Measurements from ENCODE around the gene CALCR.
"Not testable (repeated sequence)": the region's sequence is repeated elsewhere in the genome, so short reads cannot be mapped to it uniquely, and the experiment has no call there.

The CALCR gene

DNA sequence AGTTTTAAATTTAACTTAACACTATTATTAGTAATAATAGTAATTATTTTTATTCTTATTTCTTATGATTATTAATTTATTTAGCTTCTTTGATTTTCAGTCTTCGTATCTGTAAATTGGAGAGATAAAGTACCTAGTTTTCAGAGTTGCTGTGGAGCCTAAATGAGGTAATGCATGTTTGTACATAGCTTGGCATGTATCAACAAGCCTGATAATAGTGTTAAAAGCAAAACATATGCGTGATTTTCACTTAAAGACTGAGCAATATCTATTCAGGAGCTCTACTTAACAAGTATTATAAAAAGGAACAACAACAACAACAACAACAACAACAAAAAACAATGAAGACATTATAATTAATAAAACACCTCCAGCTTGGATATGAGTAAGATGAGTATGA lies 12.4 kb downstream of the CALCR start:
- no peak for DNase-seq (ENCODE audit: low read depth in 2 of 2)

- no peak for DNase-seq (ENCODE audit: low read depth in 2 of 2)
These were observed 14.7 kb downstream of the CALCR start for GRCh38 chr7:93559639-93560491.

DNA sequence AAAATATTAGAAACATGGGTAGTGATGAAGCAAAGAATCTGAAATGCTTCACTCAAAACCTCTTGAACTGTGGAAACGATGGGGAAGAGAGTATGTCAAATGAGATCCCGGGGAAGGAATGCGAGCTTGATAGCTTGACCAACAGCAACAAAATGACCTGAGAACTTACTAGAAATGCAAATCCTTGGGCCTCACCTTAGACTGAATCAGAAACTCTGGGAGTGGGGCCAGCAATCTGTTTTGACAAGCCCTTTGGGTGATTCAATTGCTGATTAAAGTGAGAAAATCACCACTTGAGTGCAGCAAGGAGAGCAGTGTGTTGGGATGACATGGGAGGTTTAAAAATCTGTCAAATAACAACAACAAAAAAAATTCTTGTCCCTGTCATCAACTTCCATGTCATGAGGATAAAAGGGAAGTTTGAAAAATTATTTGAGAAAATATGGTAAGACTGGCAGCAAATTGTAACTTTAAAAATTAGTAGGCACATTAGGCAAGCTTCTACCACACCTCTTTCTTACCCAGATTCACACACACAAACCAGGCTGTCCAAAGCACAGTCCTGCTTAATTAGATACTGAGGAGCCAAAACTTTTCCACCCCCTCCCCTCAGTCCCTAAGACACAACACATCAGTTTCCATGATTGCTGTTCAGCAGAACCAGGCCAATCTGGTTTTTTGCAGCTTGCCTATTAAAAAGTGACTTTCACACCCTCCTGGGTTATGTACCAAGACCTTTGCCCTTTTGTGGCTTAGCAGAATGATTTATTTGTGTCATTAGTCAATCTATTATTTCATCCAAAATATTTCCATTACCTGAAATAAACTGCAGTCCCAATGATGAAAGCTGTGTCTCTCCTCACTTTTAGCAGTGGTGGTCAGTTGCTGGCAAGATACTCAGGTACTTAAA lies 15.6 kb downstream of the CALCR start:
- DNase-seq (ENCODE audit: low read depth in 2 of 2), result no peak

- no peak for DNase-seq (ENCODE audit: low read depth in 2 of 2)
These were observed 22.6 kb downstream of the CALCR start for GRCh38 chr7:93551931-93552330.

GRCh38 chr7:93551063-93551895 lies 23.2 kb downstream of the CALCR start:
- DNase-seq (ENCODE audit: low read depth in 2 of 2), result no peak

DNA sequence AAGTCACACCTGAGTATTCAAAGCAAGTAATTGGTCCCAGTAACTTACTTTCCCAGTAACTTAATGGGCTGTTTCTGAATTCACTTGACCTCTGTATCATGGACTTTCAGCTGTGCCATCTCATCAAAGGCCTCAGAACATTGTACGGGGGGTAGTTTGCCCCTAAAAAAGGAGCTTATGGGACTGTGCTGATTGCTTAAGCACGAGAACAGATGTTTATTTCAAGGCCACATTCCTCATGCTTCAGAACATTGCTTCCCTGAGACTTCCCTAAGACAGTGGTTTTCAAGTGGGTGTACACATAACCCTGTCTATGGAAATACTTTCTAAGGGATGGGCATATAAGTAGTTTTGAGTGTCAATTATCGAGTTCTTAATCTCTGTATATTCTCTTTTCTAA lies 26.8 kb downstream of the CALCR start:
- DNase-seq (ENCODE audit: low read depth in 2 of 2), result no peak

DNA sequence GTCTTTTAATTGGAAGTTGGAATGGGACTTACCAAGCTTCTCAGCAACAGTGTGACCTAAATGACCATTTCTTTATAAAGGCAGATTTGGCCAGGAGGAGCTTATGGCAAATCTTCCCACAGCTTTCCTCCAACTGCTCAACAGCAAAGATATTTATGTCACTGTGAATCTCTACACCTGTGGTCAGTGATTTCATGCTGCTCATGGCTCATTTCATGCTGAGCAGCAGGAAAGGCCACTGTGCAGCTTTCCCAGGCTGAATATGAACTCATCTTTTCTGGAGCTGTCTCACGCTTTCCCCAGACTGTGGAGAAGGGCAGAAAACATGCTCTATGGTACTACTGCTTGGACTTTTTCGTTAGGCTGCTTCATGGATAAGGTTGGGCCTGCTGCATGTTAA lies 29.8 kb downstream of the CALCR start:
- no peak for DNase-seq (ENCODE audit: low read depth in 2 of 2)

- DNase-seq (ENCODE audit: low read depth in 2 of 2), result no peak
These were observed 36.5 kb downstream of the CALCR start for GRCh38 chr7:93538061-93538460.

- DNase-seq (ENCODE audit: low read depth in 2 of 2), result no peak
These were observed 38.9 kb downstream of the CALCR start for GRCh38 chr7:93535616-93536015.

GRCh38 chr7:93530701-93531100 lies 43.8 kb downstream of the CALCR start:
- DNase-seq (ENCODE audit: low read depth in 2 of 2), result no peak

DNA sequence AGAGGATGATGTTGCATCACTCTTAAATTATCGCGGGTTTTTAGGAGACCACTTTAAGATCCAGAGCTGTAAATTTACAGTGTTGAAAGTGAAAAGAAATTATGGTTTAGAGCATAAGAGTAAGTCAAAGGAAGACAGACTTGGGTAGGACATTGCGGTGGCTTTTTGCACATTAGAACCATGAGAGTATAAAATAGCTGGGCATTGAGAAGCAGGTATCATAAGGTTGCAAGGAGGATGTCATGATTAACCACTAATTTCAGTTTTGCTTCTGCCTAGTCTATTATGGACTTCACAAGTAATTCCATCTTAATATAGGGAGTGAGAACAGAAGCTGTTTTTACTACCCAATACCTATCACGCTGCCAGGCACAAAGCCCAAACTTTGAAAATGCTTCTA lies 57.7 kb downstream of the CALCR start:
- no peak for DNase-seq (ENCODE audit: low read depth in 2 of 2)

- no peak for DNase-seq (ENCODE audit: low read depth in 2 of 2)
These were observed 59.4 kb downstream of the CALCR start for GRCh38 chr7:93515144-93515543.

DNA sequence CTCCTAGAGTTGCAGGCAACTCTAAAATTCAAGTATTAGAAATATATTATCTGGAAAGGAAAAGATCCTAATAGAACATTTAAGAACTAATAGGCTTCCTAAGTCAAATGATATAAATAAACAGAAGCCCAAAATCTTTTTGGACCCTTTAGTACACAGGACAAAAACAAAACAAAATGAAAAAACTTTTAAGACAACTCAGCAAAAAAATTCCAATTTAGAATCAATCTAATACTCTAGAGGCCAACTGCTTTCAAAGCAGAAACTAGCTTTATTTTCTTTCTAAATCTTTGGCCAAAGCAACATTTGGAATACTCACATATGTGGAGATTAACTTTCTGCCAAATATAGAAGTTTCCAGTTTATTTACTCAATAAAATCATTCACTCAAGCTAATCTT lies 65.2 kb downstream of the CALCR start:
- DNase-seq (ENCODE audit: low read depth in 2 of 2), result no peak

DNA sequence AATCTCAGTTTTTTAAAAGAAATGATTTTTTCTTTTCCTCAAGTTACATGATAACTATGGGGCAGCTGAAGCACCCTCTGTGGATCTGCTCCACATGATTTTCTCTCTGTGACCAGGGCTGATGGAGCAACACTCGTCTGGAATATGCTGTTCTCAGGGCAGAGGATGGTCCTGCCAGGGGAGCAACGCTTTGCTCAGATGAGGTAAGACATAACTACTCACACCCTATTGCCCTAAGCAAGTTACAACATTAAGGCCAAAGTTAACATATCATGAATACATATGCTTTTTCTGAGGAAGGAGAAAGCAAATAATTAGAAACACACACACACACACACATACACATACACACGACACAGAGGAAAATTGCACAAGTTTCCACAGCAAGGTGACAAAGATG lies 71.4 kb downstream of the CALCR start:
- no peak for DNase-seq (ENCODE audit: low read depth in 2 of 2)

DNA sequence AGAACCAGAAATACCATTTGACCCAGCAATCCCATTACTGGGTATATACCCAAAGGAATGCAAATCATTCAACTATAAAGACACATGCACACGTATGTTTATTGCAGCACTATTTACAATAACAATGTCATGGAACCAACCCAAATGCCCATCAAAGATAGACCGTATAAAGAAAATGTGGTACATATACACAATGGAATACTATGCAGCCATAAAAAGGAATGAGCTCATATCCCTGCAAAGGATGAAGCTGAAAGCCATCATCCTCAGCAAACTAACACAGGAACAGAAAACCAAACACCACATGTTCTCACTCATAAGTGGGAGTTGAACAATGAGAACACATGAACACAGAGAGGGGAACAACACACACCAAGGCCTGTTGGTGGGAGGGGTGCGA lies 82.7 kb downstream of the CALCR start:
- DNase-seq (ENCODE audit: low read depth in 2 of 2), result not testable (repeated sequence)

GRCh38 chr7:93476491-93477344 lies 97.8 kb downstream of the CALCR start:
- DNase-seq (ENCODE audit: low read depth in 2 of 2), result no peak

- no peak for DNase-seq (ENCODE audit: low read depth in 2 of 2)
These were observed 98.7 kb downstream of the CALCR start for GRCh38 chr7:93475811-93476210.

DNA sequence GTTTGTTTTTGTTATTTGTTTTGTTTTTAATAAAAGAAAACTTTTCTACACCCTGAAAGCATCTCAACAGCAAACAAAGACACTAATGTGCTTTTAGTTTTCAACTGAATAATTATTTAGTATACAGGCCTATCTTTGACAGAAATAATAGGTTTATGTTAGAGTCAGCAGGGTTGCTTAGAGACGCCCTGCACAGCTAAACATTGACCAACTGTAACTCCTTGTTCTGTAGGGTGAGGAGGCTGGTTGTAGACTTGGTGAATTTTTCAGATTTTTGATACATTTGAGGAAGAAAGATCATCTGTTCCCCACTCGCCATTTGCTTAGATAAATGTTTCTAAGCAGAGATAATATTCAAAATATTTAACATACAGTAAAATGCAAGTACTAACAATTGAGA lies 103.1 kb downstream of the CALCR start:
- no peak for DNase-seq (ENCODE audit: low read depth in 2 of 2)

DNA sequence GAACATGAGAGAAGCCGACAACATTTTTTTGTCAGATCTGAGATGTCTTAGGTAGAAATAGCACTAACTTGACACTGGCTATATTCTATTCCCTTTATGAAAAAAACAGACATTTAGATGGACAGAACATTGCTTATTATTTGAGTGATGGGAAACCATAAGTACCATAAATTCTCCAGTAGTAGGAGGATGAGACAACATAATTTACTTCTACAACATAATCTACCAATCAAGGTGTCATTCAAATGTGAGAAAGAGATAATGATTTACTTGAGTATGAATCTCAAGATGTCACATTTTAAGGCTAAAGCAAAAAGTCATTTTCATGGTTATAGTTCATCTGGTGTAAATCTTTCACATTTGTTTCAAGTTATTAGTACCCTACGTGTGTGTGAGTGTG lies 110.8 kb downstream of the CALCR start:
- no peak for DNase-seq (ENCODE audit: low read depth in 2 of 2)

DNA sequence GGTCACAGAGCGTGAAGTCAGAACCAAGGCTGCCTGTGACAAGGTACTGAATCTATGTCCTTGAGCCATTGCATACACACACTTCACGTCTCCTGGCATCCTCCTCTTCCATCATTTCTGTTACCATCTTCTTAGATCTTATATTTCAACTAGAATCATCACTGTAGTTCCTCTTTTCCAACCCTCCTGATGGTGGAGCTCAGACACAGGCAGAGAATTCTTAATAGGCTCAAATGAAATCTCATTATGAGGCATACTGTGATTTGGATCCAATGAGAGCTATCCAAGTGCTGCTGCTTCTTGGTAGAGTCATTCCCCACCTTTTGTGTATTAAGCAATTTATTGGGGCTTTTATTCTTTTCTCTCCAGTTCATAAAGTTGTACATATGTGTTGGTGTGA lies 113.2 kb downstream of the CALCR start:
- no peak for DNase-seq (ENCODE audit: low read depth in 2 of 2)

DNA sequence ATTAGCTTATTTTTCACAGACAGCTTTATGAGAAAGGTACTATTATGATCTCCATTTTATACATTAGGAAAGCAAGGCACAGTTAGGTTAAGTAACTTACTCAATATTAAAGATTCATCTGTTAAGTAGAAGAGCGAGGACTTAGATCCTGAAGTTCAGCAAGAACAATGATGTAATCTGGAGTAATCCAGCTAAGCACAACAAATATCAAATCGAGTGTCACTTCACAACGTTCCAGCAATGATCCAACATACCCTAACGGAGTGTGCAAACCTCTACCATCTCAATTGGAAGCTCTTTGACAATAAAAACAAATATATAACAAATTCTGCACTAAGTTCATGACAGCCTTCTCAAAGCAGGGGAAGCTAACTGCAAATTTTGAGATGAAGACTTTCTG lies 121.3 kb downstream of the CALCR start:
- no peak for DNase-seq (ENCODE audit: low read depth in 2 of 2)
